H1 (cell line): Measurements from ENCODE around the gene SIK2. TPM values are rescaled to one million over a fixed set of nuclear protein-coding genes. Genes with fewer than 3 reads are reported as not detected.

Experiments
- CTCF ChIA-PET: fragments of 300-600 bp; sonication (Branson Sonifier 250); formaldehyde crosslinking; loops from one replicate; lab custom pipeline; 2021; ENCODE audit not compliant: partially characterized antibody; lab: Charles Lee
- POLR2A ChIA-PET: fragments of 300-600 bp; sonication (Branson Sonifier 250); formaldehyde crosslinking; loops from one replicate; lab custom pipeline; 2021; ENCODE audit warnings: inconsistent platforms; ENCODE audit not compliant: partially characterized antibody; lab: Charles Lee
- DNase-seq, 2 experiments: peaks; one replicate each; pipeline versions ENCODE4 v3.0.0 to v3.0.0-alpha.2; 2010 to 2022; ENCODE audit warnings: low spot score in 2 of 2, low read depth in 1 of 2, mixed read lengths in 1 of 2
- FAIRE-seq: peaks from 2 replicates; lab custom pipeline; 2011; peaks lifted over from hg19 to GRCh38; lab: Jason Lieb, UNC
- H2AFZ ChIP-seq: 2 replicates; pipeline ENCODE4 v1.8.1; 2012; ENCODE audit warnings: low read length, inconsistent platforms
- H2AK5ac ChIP-seq: 2 replicates; pipeline ENCODE4 v1.6.1; 2013; ENCODE audit warnings: low read depth, low read length
- H2BK120ac ChIP-seq: replicated peaks from 2 replicates; pipeline ENCODE3; 2013; ENCODE audit warnings: low read depth, low read length, inconsistent platforms
- H2BK12ac ChIP-seq: 2 replicates; pipeline ENCODE4 v1.6.1; 2013; ENCODE audit warnings: low read depth, low read length
- H2BK15ac ChIP-seq: 2 replicates; pipeline ENCODE4 v1.6.1; 2013; ENCODE audit warnings: low read length
- H2BK20ac ChIP-seq: 2 replicates; pipeline ENCODE4 v1.6.1; 2013; ENCODE audit warnings: low read length
- H2BK5ac ChIP-seq: 2 replicates; pipeline ENCODE4 v1.6.1; 2013; ENCODE audit warnings: low read depth, low read length
- H3K14ac ChIP-seq: 2 replicates; pipeline ENCODE4 v1.6.1; 2013; ENCODE audit warnings: inconsistent platforms; ENCODE audit not compliant: insufficient read length
- H3K18ac ChIP-seq: 2 replicates; pipeline ENCODE4 v1.6.1; 2013; ENCODE audit warnings: low read length; ENCODE audit errors: extremely low read depth
- H3K23ac ChIP-seq: 2 replicates; pipeline ENCODE4 v1.6.1; 2013; ENCODE audit warnings: inconsistent platforms; ENCODE audit not compliant: insufficient read length
- H3K23me2 ChIP-seq: 2 replicates; pipeline ENCODE4 v1.6.1; 2013; ENCODE audit warnings: low read depth, low read length
- H3K27ac ChIP-seq: 2 replicates; pipeline ENCODE4 v1.6.1; 2011; ENCODE audit warnings: low read depth, low read length, inconsistent platforms
- H3K27me3 ChIP-seq, 4 experiments: replicated peaks in 1 of 4; 1 replicate in 1 of 4; 2 replicates in 3 of 4; pipeline versions ENCODE4 v1.6.1 to v1.8.1; 2011 to 2013; ENCODE audit warnings: low read length in 3 of 4, mild to moderate bottlenecking in 3 of 4, inconsistent platforms in 2 of 4, mixed read lengths in 2 of 4, moderate library complexity in 1 of 4; ENCODE audit not compliant: control insufficient read depth in 3 of 4, insufficient read depth in 3 of 4; ENCODE audit errors: extremely low read depth in 1 of 4
- H3K36me3 ChIP-seq, 4 experiments: 2 replicates each; pipeline versions ENCODE4 v1.6.1 to v1.8.1; 2011 to 2013; ENCODE audit warnings: mild to moderate bottlenecking in 4 of 4, low read length in 3 of 4, moderate library complexity in 2 of 4, control low read depth in 1 of 4, inconsistent platforms in 1 of 4; ENCODE audit not compliant: insufficient read depth in 4 of 4, control insufficient read depth in 2 of 4
- H3K4ac ChIP-seq: replicated peaks from 2 replicates; pipeline ENCODE3; 2013; ENCODE audit warnings: low read length, low read depth, mixed read lengths, inconsistent platforms; ENCODE audit not compliant: insufficient read length
- H3K4me1 ChIP-seq, 4 experiments: replicated peaks in 1 of 4; 1 replicate in 1 of 4; 2 replicates in 3 of 4; pipeline versions ENCODE4 v1.6.1 to v1.8.1; 2011 to 2013; ENCODE audit warnings: low read length in 3 of 4, inconsistent platforms in 2 of 4, mixed read lengths in 1 of 4; ENCODE audit not compliant: insufficient read depth in 4 of 4, control insufficient read depth in 3 of 4
- H3K4me2 ChIP-seq, 2 experiments: 2 replicates each; pipeline versions ENCODE4 v1.6.1 to v1.8.1; 2011 to 2013; ENCODE audit warnings: low read depth in 2 of 2, low read length in 2 of 2, control low read depth in 1 of 2, inconsistent platforms in 1 of 2, mild to moderate bottlenecking in 1 of 2; ENCODE audit not compliant: insufficient read depth in 1 of 2
- H3K4me3 ChIP-seq, 4 experiments: fragments of 200-600, 300-600 bp in 1 of 4; sonication (generic), shearing (Covaris generic), sonication (Bioruptor Twin) in 1 of 4; 2 replicates each; pipeline versions ENCODE4 v1.5.1 to v1.8.1; 2011 to 2016; ENCODE audit warnings: low read length in 4 of 4, low read depth in 3 of 4, control low read depth in 2 of 4, inconsistent platforms in 2 of 4, mild to moderate bottlenecking in 2 of 4, mixed read lengths in 1 of 4, moderate library complexity in 1 of 4; ENCODE audit not compliant: insufficient read depth in 2 of 4; ENCODE audit errors: extremely low read depth in 1 of 4
- H3K56ac ChIP-seq: replicated peaks from 2 replicates; pipeline ENCODE3; 2013; ENCODE audit warnings: low read depth, mild to moderate bottlenecking, mixed read lengths, low read length, inconsistent platforms; ENCODE audit not compliant: insufficient read length
- H3K79me1 ChIP-seq: 2 replicates; pipeline ENCODE4 v1.6.1; 2013; ENCODE audit warnings: low read depth, low read length, control low read depth
- H3K79me2 ChIP-seq, 2 experiments: 2 replicates each; pipeline versions ENCODE4 v1.6.1 to v1.8.1; 2012 to 2013; ENCODE audit warnings: low read length in 2 of 2, mild to moderate bottlenecking in 2 of 2, inconsistent platforms in 1 of 2; ENCODE audit not compliant: insufficient read depth in 2 of 2, control insufficient read depth in 1 of 2
- H3K9ac ChIP-seq, 4 experiments: replicated peaks in 1 of 4; 1 replicate in 1 of 4; 2 replicates in 3 of 4; pipeline versions ENCODE4 v1.6.1 to v1.8.1; 2011 to 2013; ENCODE audit warnings: low read depth in 3 of 4, low read length in 3 of 4, control low read depth in 2 of 4, mild to moderate bottlenecking in 2 of 4, moderate library complexity in 2 of 4, inconsistent platforms in 1 of 4; ENCODE audit errors: extremely low read depth in 1 of 4
- H3K9me3 ChIP-seq, 2 experiments: 2 replicates each; pipeline versions ENCODE4 v1.6.1 to v1.8.1; 2012 to 2013; ENCODE audit warnings: mild to moderate bottlenecking in 2 of 2, moderate library complexity in 2 of 2, control low read depth in 1 of 2, inconsistent platforms in 1 of 2, low read depth in 1 of 2, low read length in 1 of 2, mixed read lengths in 1 of 2; ENCODE audit not compliant: insufficient read depth in 2 of 2
- H4K20me1 ChIP-seq, 2 experiments: replicated peaks in 1 of 2; 2 replicates each; pipeline versions ENCODE3 to v1.8.1; 2011 to 2013; ENCODE audit warnings: inconsistent platforms in 2 of 2, low read length in 2 of 2, mild to moderate bottlenecking in 1 of 2; ENCODE audit not compliant: insufficient read depth in 2 of 2, control insufficient read depth in 1 of 2
- H4K5ac ChIP-seq: 2 replicates; pipeline ENCODE4 v1.6.1; 2013; ENCODE audit warnings: low read length, low read depth, mixed read lengths, inconsistent platforms; ENCODE audit not compliant: insufficient read length
- H4K8ac ChIP-seq: 2 replicates; pipeline ENCODE4 v1.8.0; 2013; ENCODE audit warnings: mild to moderate bottlenecking, moderate library complexity, low read length, inconsistent platforms; ENCODE audit not compliant: insufficient read depth; ENCODE audit errors: extremely low read depth
- H4K91ac ChIP-seq: replicated peaks from 2 replicates; pipeline ENCODE3; 2013; ENCODE audit warnings: low read length, mixed read lengths, inconsistent platforms; ENCODE audit not compliant: insufficient read length
- CBX8 ChIP-seq: fragments of 300-800, 300-1000 bp; sonication (generic); IDR thresholded peaks from 2 replicates; pipeline ENCODE4 v1.7.1; 2016; ENCODE audit warnings: low read depth, low read length, borderline replicate concordance
- CHD1 ChIP-seq: IDR thresholded peaks from 2 replicates; pipeline ENCODE4 v1.6.1; 2012; ENCODE audit warnings: low read depth, low read length, improper control_type of control experiment
- MAFK ChIP-seq: IDR thresholded peaks from 2 replicates; pipeline ENCODE4 v1.6.1; 2012; ENCODE audit warnings: low read depth, mild to moderate bottlenecking, improper control_type of control experiment, low read length
- RNF2 ChIP-seq: fragments of 200-900, 300-1000 bp; sonication (generic); IDR thresholded peaks from 2 replicates; pipeline ENCODE4 v1.7.1; 2016; ENCODE audit warnings: borderline replicate concordance, low read depth, mild to moderate bottlenecking, antibody characterized with exemption, low read length; ENCODE audit not compliant: poor library complexity, severe bottlenecking; ENCODE audit errors: missing control alignments
- TAF1 ChIP-seq: IDR thresholded peaks from 2 replicates; pipeline ENCODE4 v1.6.1; 2011; ENCODE audit warnings: mild to moderate bottlenecking, low read depth, low read length
- WGBS, 2 experiments: shearing (Covaris generic) in 1 of 2; methylation state at CpG; one replicate each; pipeline versions ENCODE4 v1.1.6 to v1.1.7; 2013 to 2015; ENCODE audit warnings: low lambda C conversion rate in 2 of 2, mixed read lengths in 2 of 2, inconsistent platforms in 1 of 2, low coverage in 1 of 2, missing lambda C conversion rate in 1 of 2; ENCODE audit not compliant: insufficient replicate concordance in 2 of 2, insufficient coverage in 1 of 2, insufficient read length in 1 of 2; ENCODE audit errors: extremely low coverage in 1 of 2, missing lambda C conversion rate in 1 of 2; 5-methylcytosine and 5-hydroxymethylcytosine counted together
- polyA plus RNA-seq, 7 experiments: library from polyadenylated mRNA; depleted of rRNA in 3 of 7; stranded (reverse) in 5 of 7; unstranded in 2 of 7; fragments of >200 nt in 5 of 7; fragments of 200-250 nt in 2 of 7; gene quantifications; 1 replicate in 5 of 7; 2 replicates in 1 of 7; 4 replicates in 1 of 7; pipeline versions ENCODE4 v1.2.1 to v1.2.3, GENCODE V29; 2011 to 2013; ENCODE audit warnings: missing spikeins in 2 of 7, mixed read lengths in 2 of 7
- total RNA-seq: library from RNA; stranded (reverse); fragmentation: NEBNext Ultra II Directional; extraction: Animal tissue kit (Norgen Biotek cat#: 25700); gene quantifications from 2 replicates; pipeline ENCODE4 v1.2.1, GENCODE V29; 2021
- TF ChIP-seq, protein P1 (sequence below): IDR thresholded peaks from 2 replicates; pipeline ENCODE4 v1.6.1; 2011; ENCODE audit warnings: low read depth, mild to moderate bottlenecking, low read length; ENCODE audit not compliant: insufficient read depth
- TF ChIP-seq, protein P2 (sequence below): IDR thresholded peaks from 2 replicates; pipeline ENCODE4 v1.6.1; 2012; ENCODE audit warnings: low read length, inconsistent platforms

Gene SIK2
- total and polyA plus RNA-seq, 2 of the 8 experiments (the other 6 are each of a cell fraction or from before 2014, with no cell fraction given): 8.8 to 11.2 TPM

DNA sequence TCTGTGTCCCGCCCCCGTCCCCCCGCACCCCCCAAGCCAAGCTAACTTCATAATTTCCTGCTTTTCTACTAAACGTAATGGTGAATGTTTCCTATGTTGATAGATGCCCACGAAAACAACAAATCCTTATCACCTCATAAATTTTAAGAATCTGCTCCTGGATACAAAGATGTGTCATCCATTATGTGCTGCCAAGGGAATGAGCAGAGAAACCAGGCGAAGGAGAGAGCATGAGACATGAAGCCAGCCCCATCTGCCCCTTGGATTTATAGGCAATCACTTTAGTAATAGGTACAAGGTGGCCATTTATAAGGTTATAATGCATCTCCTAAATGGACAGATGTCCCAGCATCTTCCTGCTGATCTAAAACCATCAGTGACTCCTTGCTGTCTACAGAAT, 31.5 kb upstream of the SIK2 start:
- ChIA-PET CTCF (interaction anchor here (1.5 kb wide), 1 partner anchor 219 kb away, joined by 3 read pairs; no protein-coding TSS in a partner anchor), POLR2A (no interaction called here)
- H3K23ac ChIP-seq: no peak overlapping the region
- no peaks in the 10 kb centered on the region for H3K23me2 ChIP-seq
- no peaks in the 10 kb centered on the region for H3K27me3 ChIP-seq
- H3K9me3 ChIP-seq: no peaks in the 10 kb centered on the region
- no peak overlapping the region for H3K27ac ChIP-seq
- H3K4ac ChIP-seq: no peak overlapping the region
- no peak overlapping the region for H2BK12ac ChIP-seq
- H3K14ac ChIP-seq: no peak overlapping the region
- H3K4me2 ChIP-seq: no peak overlapping the region
- no peak overlapping the region for H2BK5ac ChIP-seq
- DNase-seq: no peak
- no peak overlapping the region for H4K8ac ChIP-seq
- H3K18ac ChIP-seq: no peak overlapping the region
- H3K79me1 ChIP-seq: no peaks in the 10 kb centered on the region
- TF ChIP-seq MAFK (no peak), CBX8 (no peak), TAF1 (no peak), CHD1 (no peak), RNF2 (no peak)
- TF ChIP-seq, protein P1, sequence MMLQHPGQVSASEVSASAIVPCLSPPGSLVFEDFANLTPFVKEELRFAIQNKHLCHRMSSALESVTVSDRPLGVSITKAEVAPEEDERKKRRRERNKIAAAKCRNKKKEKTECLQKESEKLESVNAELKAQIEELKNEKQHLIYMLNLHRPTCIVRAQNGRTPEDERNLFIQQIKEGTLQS: no peak
- TF ChIP-seq, protein P2, sequence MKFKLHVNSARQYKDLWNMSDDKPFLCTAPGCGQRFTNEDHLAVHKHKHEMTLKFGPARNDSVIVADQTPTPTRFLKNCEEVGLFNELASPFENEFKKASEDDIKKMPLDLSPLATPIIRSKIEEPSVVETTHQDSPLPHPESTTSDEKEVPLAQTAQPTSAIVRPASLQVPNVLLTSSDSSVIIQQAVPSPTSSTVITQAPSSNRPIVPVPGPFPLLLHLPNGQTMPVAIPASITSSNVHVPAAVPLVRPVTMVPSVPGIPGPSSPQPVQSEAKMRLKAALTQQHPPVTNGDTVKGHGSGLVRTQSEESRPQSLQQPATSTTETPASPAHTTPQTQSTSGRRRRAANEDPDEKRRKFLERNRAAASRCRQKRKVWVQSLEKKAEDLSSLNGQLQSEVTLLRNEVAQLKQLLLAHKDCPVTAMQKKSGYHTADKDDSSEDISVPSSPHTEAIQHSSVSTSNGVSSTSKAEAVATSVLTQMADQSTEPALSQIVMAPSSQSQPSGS: no peak
- TF ChIP-seq, all 59 proteins: peak for 0
- H4K20me1 ChIP-seq: no peaks in the 10 kb centered on the region
- H3K79me2 ChIP-seq: no peaks in the 10 kb centered on the region
- no peak overlapping the region for H4K5ac ChIP-seq
- 94% methylated on average over 6 of the region's 6 CpGs; no CpG with 5 or more reads in 1 of the 2 experiments for WGBS, 2 experiments
- no peak for FAIRE-seq
- no peak overlapping the region for H3K4me3 ChIP-seq
- H3K36me3 ChIP-seq: no peaks in the 10 kb centered on the region
- no peak overlapping the region for H3K9ac ChIP-seq
- H2AK5ac ChIP-seq: no peak overlapping the region
- no peak overlapping the region for H2BK120ac ChIP-seq
- H2BK15ac ChIP-seq: no peak overlapping the region
- no peak overlapping the region for H4K91ac ChIP-seq
- no peak overlapping the region for H2AFZ ChIP-seq
- no peaks in the 10 kb centered on the region; a peak in 1 of 7 replicates for H3K4me1 ChIP-seq
- no peak overlapping the region for H2BK20ac ChIP-seq
- H3K56ac ChIP-seq: no peak overlapping the region
